Neural cell (in vitro differentiated cells): ENCODE results near the gene VPS41. TPM values are rescaled to one million over a fixed set of nuclear protein-coding genes. Genes with fewer than 3 reads are reported as not detected.

Source experiments
- H2AFZ ChIP-seq: fragments of 200-600, 300-800 bp; sonication (generic), shearing (Covaris generic); 2 replicates; pipeline ENCODE4 v1.6.0; 2014; ENCODE audit warnings: low read depth, mild to moderate bottlenecking, antibody characterized with exemption, low read length, moderate library complexity
- H3F3A ChIP-seq: fragments of 200-600 bp; shearing (Covaris generic); 2 replicates; pipeline ENCODE4 v1.6.1; 2016; ENCODE audit warnings: mild to moderate bottlenecking, moderate library complexity, mixed read lengths, antibody characterized with exemption, low read length; ENCODE audit not compliant: insufficient read depth, poor library complexity, severe bottlenecking
- H3K27ac ChIP-seq: fragments of 200-600, 300-800 bp; sonication (generic), shearing (Covaris generic); 2 replicates; pipeline ENCODE4 v1.5.1; 2014; ENCODE audit warnings: mild to moderate bottlenecking, low read length, moderate library complexity
- H3K27me3 ChIP-seq: fragments of 300-800, 200-600 bp; sonication (generic), shearing (Covaris generic); 2 replicates; pipeline ENCODE4 v1.6.0; 2014; ENCODE audit warnings: mild to moderate bottlenecking, low read depth, low read length, moderate library complexity; ENCODE audit not compliant: insufficient read depth
- H3K36me3 ChIP-seq: fragments of 300-800, 200-600 bp; sonication (generic), shearing (Covaris generic); 2 replicates; pipeline ENCODE4 v1.5.1; 2014; ENCODE audit warnings: mild to moderate bottlenecking, antibody characterized with exemption, low read length, moderate library complexity; ENCODE audit not compliant: insufficient read depth
- H3K4me2 ChIP-seq: fragments of 300-800, 200-600 bp; sonication (generic), shearing (Covaris generic); 2 replicates; pipeline ENCODE4 v1.6.0; 2014; ENCODE audit warnings: mild to moderate bottlenecking, low read length
- H3K4me3 ChIP-seq: fragments of 300-800, 200-600 bp; sonication (generic), shearing (Covaris generic); 2 replicates; pipeline ENCODE4 v1.5.1; 2014; ENCODE audit warnings: mild to moderate bottlenecking, low read length, moderate library complexity
- H3K79me2 ChIP-seq: fragments of 200-600 bp; shearing (Covaris generic); replicated peaks from 2 replicates; pipeline ENCODE4 v1.6.0; 2014; ENCODE audit warnings: mild to moderate bottlenecking, low read length, moderate library complexity; ENCODE audit not compliant: insufficient read depth
- H3K9ac ChIP-seq: fragments of 300-800, 200-600 bp; sonication (generic), shearing (Covaris generic); 2 replicates; pipeline ENCODE4 v1.6.1; 2016; ENCODE audit warnings: mild to moderate bottlenecking, low read length, mixed read lengths
- H3K9me2 ChIP-seq: fragments of 200-600 bp; shearing (Covaris generic); 2 replicates; pipeline ENCODE4 v1.6.1; 2016; ENCODE audit warnings: mild to moderate bottlenecking, low read length, mixed read lengths; ENCODE audit not compliant: insufficient read depth
- H3K9me3 ChIP-seq: fragments of 200-600, 300-800 bp; sonication (generic), shearing (Covaris generic); 2 replicates; pipeline ENCODE4 v1.6.1; 2016; ENCODE audit warnings: mild to moderate bottlenecking, mixed run types, low read length, moderate library complexity, mixed read lengths
- H4K20me1 ChIP-seq: fragments of 200-600 bp; shearing (Covaris generic); 2 replicates; pipeline ENCODE4 v1.6.1; 2016; ENCODE audit warnings: mild to moderate bottlenecking, mixed run types; ENCODE audit not compliant: insufficient read depth
- CTCF ChIP-seq: fragments of 450-650 bp; IDR thresholded peaks from 2 replicates; pipeline ENCODE4 v1.5.1; 2014; ENCODE audit warnings: antibody characterized with exemption, mild to moderate bottlenecking, moderate library complexity; ENCODE audit not compliant: poor library complexity, severe bottlenecking
- EP300 ChIP-seq: fragments of 450-650 bp; conservative IDR thresholded peaks from 2 replicates; pipeline ENCODE4 v1.6.1; 2014; ENCODE audit warnings: antibody characterized with exemption, mild to moderate bottlenecking, moderate library complexity; ENCODE audit not compliant: poor library complexity, severe bottlenecking
- EZH2 ChIP-seq: fragments of 200-600, 300-800 bp; shearing (Covaris generic), sonication (generic); IDR thresholded peaks from 2 replicates; pipeline ENCODE4 v1.6.1; 2014; ENCODE audit warnings: antibody characterized with exemption, low read length, borderline replicate concordance, mild to moderate bottlenecking; ENCODE audit not compliant: insufficient read depth, poor library complexity, severe bottlenecking
- MXI1 ChIP-seq: fragments of 450-650 bp; conservative IDR thresholded peaks from 2 replicates; pipeline ENCODE4 v1.6.1; 2014; ENCODE audit warnings: antibody characterized with exemption, mild to moderate bottlenecking; ENCODE audit not compliant: poor library complexity, severe bottlenecking
- POLR2AphosphoS5 ChIP-seq: IDR thresholded peaks from 2 replicates; pipeline ENCODE4 v1.6.1; 2012
- RAD21 ChIP-seq: fragments of 450-650 bp; conservative IDR thresholded peaks from 2 replicates; pipeline ENCODE4 v1.6.1; 2014; ENCODE audit warnings: antibody characterized with exemption, mild to moderate bottlenecking, moderate library complexity
- REST ChIP-seq: IDR thresholded peaks from 2 replicates; pipeline ENCODE4 v1.6.1; 2012; ENCODE audit warnings: borderline replicate concordance
- SMC3 ChIP-seq: fragments of 450-650 bp; conservative IDR thresholded peaks from 2 replicates; pipeline ENCODE4 v1.6.1; 2014; ENCODE audit warnings: antibody characterized with exemption, mild to moderate bottlenecking, moderate library complexity; ENCODE audit not compliant: poor library complexity
- TAF1 ChIP-seq: IDR thresholded peaks from 2 replicates; pipeline ENCODE4 v1.6.1; 2012; ENCODE audit warnings: low read depth
- polyA plus RNA-seq: library from polyadenylated mRNA; depleted of rRNA; stranded (reverse); fragments of >200 nt; gene quantifications from 2 replicates; pipeline ENCODE4 v1.2.3, GENCODE V29; 2014

The VPS41 gene
- polyA plus RNA-seq, 1 donor from 2014 or later, result 64.0 TPM

- Histone ChIP-seq H3K27ac (no peak overlapping the region), H3K27me3 (no peaks in the 10 kb centered on the region), H3K9ac (no peak overlapping the region), H3K9me2 (no peaks in the 10 kb centered on the region), H4K20me1 (no peaks in the 10 kb centered on the region), H3K36me3 (peaks cover 4% of the 10 kb centered on the region), H3K4me2 (no peak overlapping the region), H3K9me3 (no peaks in the 10 kb centered on the region), H3K4me3 (no peak overlapping the region), H3K79me2 (peaks cover 4% of the 10 kb centered on the region), H3F3A (no peaks in the 10 kb centered on the region), H2AFZ (no peak overlapping the region)
- no peak for TF ChIP-seq MXI1
- no peak for TF ChIP-seq EP300
- no peak for TF ChIP-seq RAD21
- TF ChIP-seq EZH2, result no peak
- TF ChIP-seq TAF1, result no peak
- TF ChIP-seq REST, result no peak
- no peak for TF ChIP-seq POLR2AphosphoS5
- no peak for TF ChIP-seq SMC3
- no peak for TF ChIP-seq CTCF
Measured at GRCh38 chr7:38870147-38870546, 38.8 kb downstream of the VPS41 start.

- Histone ChIP-seq H3K4me2 (no peak overlapping the region), H3K27me3 (no peaks in the 10 kb centered on the region), H3K27ac (no peak overlapping the region), H4K20me1 (no peaks in the 10 kb centered on the region), H3K36me3 (peaks cover 4% of the 10 kb centered on the region), H3F3A (no peaks in the 10 kb centered on the region), H2AFZ (no peak overlapping the region), H3K9me3 (no peaks in the 10 kb centered on the region), H3K79me2 (no peaks in the 10 kb centered on the region), H3K9me2 (no peaks in the 10 kb centered on the region), H3K9ac (no peak overlapping the region), H3K4me3 (peak overlapping the region; percentile 0)
- TF ChIP-seq TAF1 (no peak), EZH2 (no peak), CTCF (no peak), MXI1 (no peak), SMC3 (no peak), POLR2AphosphoS5 (peak; percentile 19)
Measured at GRCh38 chr7:38863601-38864291, 45.2 kb downstream of the VPS41 start.
